ENCODE data around the gene AP2M1.

- TF ChIP-seq CTCF (IDR thresholded peaks at IDR 0.05) (no peak), POLR2A (IDR thresholded peaks at IDR 0.05) (no peak)
Observed at GRCh38 chr3:184155644-184156521, 18.8 kb upstream of the AP2M1 start.
